ENCODE results near the gene LSM14A.

The LSM14A gene

DNA sequence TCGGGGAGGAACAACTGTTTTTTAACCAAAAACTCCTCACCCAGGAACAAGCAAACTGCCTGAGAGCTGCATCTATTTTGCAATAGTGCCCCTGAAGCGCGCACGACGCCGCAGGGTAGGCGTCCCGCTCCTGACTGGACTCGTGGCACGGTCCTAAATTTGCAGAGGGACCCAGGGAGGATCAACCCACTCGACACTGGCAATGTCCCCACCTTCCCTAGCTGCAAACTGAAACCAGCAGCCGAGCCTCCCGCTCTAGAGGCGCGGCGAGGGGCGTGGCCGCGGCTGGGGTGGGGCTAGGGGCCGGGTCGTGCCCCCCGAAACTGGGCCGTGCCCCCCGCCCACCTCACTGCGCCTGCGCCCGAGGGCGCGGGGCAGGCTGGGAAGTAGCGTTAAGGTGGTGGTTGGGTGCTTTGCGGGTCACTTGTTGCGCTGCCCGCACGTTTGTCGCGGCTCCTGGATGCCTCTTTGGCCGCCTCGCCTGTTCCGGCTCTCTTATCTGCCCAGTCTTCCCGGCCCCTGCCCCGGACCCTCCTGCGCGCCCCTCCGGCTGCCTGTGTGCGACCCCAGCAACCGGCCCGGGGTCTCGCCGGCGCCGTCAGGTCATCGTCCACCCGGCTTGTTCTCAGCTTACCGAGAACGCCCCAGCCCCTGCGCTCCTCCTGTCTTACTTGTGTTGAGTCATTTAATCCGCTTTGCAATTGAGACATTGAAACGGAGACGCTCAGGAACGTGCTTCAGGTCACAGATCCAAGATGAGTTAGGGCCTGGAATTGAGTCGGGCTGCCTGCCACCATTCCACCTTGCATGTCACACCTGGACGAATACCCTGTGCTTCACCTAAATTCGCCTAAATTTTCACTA lies 37.9 kb upstream of the LSM14A start (continued):
- TF ChIP-seq ZNF274 (IDR thresholded peaks at IDR 0.05; ENCODE audit: low read length) (no peak), ZNF274 (tag by site-specific recombination; IDR thresholded peaks at IDR 0.05; ENCODE audit: borderline replicate concordance) (no peak), ZNF184 (tag by site-specific recombination; IDR thresholded peaks at IDR 0.05) (peak; percentile 80), ZNF514 (tag by site-specific recombination; IDR thresholded peaks at IDR 0.05) (no peak), ZNF660 (tag by site-specific recombination; IDR thresholded peaks at IDR 0.05) (peak; percentile 97), ZNF266 (tag by site-specific recombination; IDR thresholded peaks at IDR 0.05; ENCODE audit: low read depth) (0 out of 2 replicates have a peak, but pooled peaks have one; percentile 29), ZNF211 (tag by site-specific recombination; IDR thresholded peaks at IDR 0.05; ENCODE audit: low read depth) (no peak), ZNF37A (tag by site-specific recombination; IDR thresholded peaks at IDR 0.05) (no peak), ZNF596 (tag by site-specific recombination; IDR thresholded peaks at IDR 0.05) (0 out of 2 replicates have a peak, but pooled peaks have one; percentile 8), ZBTB17 (tag by site-specific recombination; IDR thresholded peaks at IDR 0.05) (peak; percentile 98), GLI2 (tag by site-specific recombination; IDR thresholded peaks at IDR 0.05; ENCODE audit: borderline replicate concordance, low read depth) (no peak), ZNF785 (tag by site-specific recombination; IDR thresholded peaks at IDR 0.05) (0 out of 2 replicates have a peak, but pooled peaks have one; percentile 86), ZNF416 (tag by site-specific recombination; IDR thresholded peaks at IDR 0.05) (0 out of 2 replicates have a peak, but pooled peaks have one; percentile 12)
- TF ChIP-seq, protein P1, sequence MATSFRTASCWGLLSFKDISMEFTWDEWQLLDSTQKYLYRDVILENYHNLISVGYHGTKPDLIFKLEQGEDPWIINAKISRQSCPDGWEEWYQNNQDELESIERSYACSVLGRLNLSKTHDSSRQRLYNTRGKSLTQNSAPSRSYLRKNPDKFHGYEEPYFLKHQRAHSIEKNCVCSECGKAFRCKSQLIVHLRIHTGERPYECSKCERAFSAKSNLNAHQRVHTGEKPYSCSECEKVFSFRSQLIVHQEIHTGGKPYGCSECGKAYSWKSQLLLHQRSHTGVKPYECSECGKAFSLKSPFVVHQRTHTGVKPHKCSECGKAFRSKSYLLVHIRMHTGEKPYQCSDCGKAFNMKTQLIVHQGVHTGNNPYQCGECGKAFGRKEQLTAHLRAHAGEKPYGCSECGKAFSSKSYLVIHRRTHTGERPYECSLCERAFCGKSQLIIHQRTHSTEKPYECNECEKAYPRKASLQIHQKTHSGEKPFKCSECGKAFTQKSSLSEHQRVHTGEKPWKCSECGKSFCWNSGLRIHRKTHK (tag by site-specific recombination; IDR thresholded peaks at IDR 0.05), result no peak
- TF ChIP-seq, protein P2, sequence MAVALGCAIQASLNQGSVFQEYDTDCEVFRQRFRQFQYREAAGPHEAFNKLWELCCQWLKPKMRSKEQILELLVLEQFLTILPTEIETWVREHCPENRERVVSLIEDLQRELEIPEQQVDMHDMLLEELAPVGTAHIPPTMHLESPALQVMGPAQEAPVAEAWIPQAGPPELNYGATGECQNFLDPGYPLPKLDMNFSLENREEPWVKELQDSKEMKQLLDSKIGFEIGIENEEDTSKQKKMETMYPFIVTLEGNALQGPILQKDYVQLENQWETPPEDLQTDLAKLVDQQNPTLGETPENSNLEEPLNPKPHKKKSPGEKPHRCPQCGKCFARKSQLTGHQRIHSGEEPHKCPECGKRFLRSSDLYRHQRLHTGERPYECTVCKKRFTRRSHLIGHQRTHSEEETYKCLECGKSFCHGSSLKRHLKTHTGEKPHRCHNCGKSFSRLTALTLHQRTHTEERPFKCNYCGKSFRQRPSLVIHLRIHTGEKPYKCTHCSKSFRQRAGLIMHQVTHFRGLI (tag by site-specific recombination; IDR thresholded peaks at IDR 0.05), result peak; percentile 74

DNA sequence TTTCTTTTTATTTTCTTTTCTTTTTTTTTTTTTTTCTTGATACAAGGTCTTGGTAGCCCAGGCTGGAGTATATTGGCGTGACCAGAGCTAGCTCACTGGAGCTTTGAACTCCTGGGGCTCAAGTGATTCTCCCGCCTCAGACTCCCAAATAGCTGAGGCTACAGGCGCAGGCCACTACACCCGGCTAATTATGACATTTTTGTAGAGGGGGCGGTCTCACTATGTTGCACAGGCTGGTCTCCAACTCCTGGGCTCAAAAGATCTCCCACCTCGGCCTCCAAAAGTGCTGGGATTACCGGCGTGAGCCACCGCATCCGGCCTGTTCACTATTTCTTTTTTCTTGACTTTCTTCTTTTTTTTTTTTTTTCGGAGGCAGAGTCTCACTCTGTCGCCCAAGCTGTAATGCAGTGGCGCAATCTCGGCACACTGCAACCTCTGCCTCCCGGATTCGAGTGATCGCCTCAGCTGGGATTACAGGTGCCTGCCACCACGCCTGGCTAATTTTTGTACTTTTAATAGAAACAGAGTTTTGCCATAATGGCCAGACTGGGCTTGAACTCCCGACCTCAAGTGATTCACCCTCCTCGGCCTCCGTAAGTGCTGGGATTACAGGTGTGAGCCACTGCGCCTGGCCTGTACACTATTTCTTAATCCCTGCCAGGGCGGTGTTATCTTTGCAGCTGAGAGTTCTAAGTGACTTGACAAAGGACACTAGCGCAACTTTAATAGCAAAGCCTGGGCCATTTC lies 37.1 kb upstream of the LSM14A start:
- CTCF ChIA-PET, result interaction anchor here (0.7 to 4.8 kb wide), 12 partner anchors 10 to 496 kb away, joined by 3 to 44 read pairs (median 5); no protein-coding TSS in a partner anchor
- Histone ChIP-seq H3K4me1 (ENCODE audit: control insufficient read depth, insufficient read depth, low read length) (peaks cover 11% of the 10 kb centered on the region), H3K36me3 (ENCODE audit: control insufficient read depth in 2 of 2, insufficient read depth in 1 of 2, low read length in 2 of 2) (no peaks in the 10 kb centered on the region; a peak in 1 of 3 replicates), H3K27ac (ENCODE audit: extremely low read depth, low read depth, low read length) (peak overlapping the region; percentile 99), H3K9me3 (ENCODE audit: control insufficient read depth, insufficient read depth, low read depth, low read length) (no peaks in the 10 kb centered on the region), H3K4me3 (ENCODE audit: low read depth, low read length) (peak overlapping the region; percentile 53)
- TF ChIP-seq GLIS1 (tag by site-specific recombination; IDR thresholded peaks at IDR 0.05), result no peak
- no peak for TF ChIP-seq ZBTB21 (tag by site-specific recombination; IDR thresholded peaks at IDR 0.05)
- TF ChIP-seq ZNF202 (tag by site-specific recombination; IDR thresholded peaks at IDR 0.05; ENCODE audit: borderline replicate concordance), result no peak
- TF ChIP-seq ZBTB1 (tag by site-specific recombination; IDR thresholded peaks at IDR 0.05), result no peak
- no peak for TF ChIP-seq GLIS2 (tag by site-specific recombination; IDR thresholded peaks at IDR 0.05)
- no peak for TF ChIP-seq WT1 (tag by site-specific recombination; IDR thresholded peaks at IDR 0.05)
- TF ChIP-seq GLI2 (tag by site-specific recombination; IDR thresholded peaks at IDR 0.05; ENCODE audit: borderline replicate concordance, low read depth), result no peak
- POLR2A ChIA-PET, result interaction anchor here (0.7 to 2.1 kb wide), 14 partner anchors 8 to 357 kb away, joined by 3 to 21 read pairs (median 8); partner anchors contain the start of genes KCTD15 and LSM14A
